IMR-90 (cell line): ENCODE measurements around the gene MGAT1. TPM values are rescaled to one million over a fixed set of nuclear protein-coding genes. Genes with fewer than 3 reads are reported as not detected.

ENCODE experiments used
- ATAC-seq: fragments of 200-7000 bp; cut with Tn5 transposase; 2 replicates; pipeline ENCODE4 v1.9.1; 2020; ENCODE audit warnings: low read depth, mild to moderate bottlenecking, moderate library complexity
- BruUV-seq: library from RNA; stranded (reverse); fragments of 400-500 nt; replicated peaks from 2 replicates; lab custom pipeline; 2021; lab: Mats Ljungman, UMichigan
- CTCF ChIA-PET: fragments of 300-600 bp; formaldehyde crosslinking; extraction: SDS; loops from one replicate; lab custom pipeline; 2021; ENCODE audit warnings: antibody characterized with exemption; lab: Yijun Ruan, JAX
- POLR2A ChIA-PET: fragments of 300-600 bp; sonication (Branson Sonifier 250); formaldehyde crosslinking; loops from one replicate; lab custom pipeline; 2022; ENCODE audit warnings: antibody characterized with exemption; ENCODE audit not compliant: unreplicated experiment; lab: Charles Lee
- DNase-seq: peaks from one replicate; pipeline ENCODE4 v3.0.0; 2013
- H2AFZ ChIP-seq: replicated peaks from 2 replicates; pipeline ENCODE3; 2013; ENCODE audit warnings: low read length, mild to moderate bottlenecking; ENCODE audit not compliant: poor library complexity
- H2AK5ac ChIP-seq: 2 replicates; pipeline ENCODE4 v1.6.1; 2013; ENCODE audit warnings: low read depth, low read length, inconsistent platforms
- H2AK9ac ChIP-seq: replicated peaks from 2 replicates; pipeline ENCODE3; 2013; ENCODE audit warnings: mild to moderate bottlenecking, low read depth, low read length, moderate library complexity; ENCODE audit not compliant: poor library complexity
- H2BK120ac ChIP-seq: 2 replicates; pipeline ENCODE4 v1.6.1; 2013; ENCODE audit warnings: low read depth, low read length, inconsistent platforms
- H2BK15ac ChIP-seq: 3 replicates; pipeline ENCODE4 v1.6.1; 2013; ENCODE audit warnings: low read depth, low read length, inconsistent platforms
- H2BK20ac ChIP-seq: 2 replicates; pipeline ENCODE4 v1.6.1; 2013; ENCODE audit warnings: low read depth, mild to moderate bottlenecking, inconsistent platforms, low read length, moderate library complexity
- H2BK5ac ChIP-seq: 2 replicates; pipeline ENCODE4 v1.6.1; 2013; ENCODE audit warnings: mild to moderate bottlenecking, low read depth, low read length, inconsistent platforms; ENCODE audit not compliant: poor library complexity, severe bottlenecking
- H3K14ac ChIP-seq: replicated peaks from 2 replicates; pipeline ENCODE4 v1.6.1; 2013; ENCODE audit warnings: low read depth, low read length, inconsistent platforms
- H3K18ac ChIP-seq: 2 replicates; pipeline ENCODE4 v1.6.1; 2013; ENCODE audit warnings: low read depth, low read length, control low read depth
- H3K23ac ChIP-seq: 2 replicates; pipeline ENCODE4 v1.6.1; 2013; ENCODE audit warnings: low read depth, low read length, inconsistent platforms
- H3K27ac ChIP-seq: 2 replicates; pipeline ENCODE4 v1.5.1; 2013; ENCODE audit warnings: mild to moderate bottlenecking, control low read depth, low read length; ENCODE audit not compliant: insufficient read depth
- H3K27me3 ChIP-seq: 2 replicates; pipeline ENCODE4 v1.6.1; 2013; ENCODE audit warnings: low read length; ENCODE audit not compliant: control insufficient read depth, insufficient read depth
- H3K36me3 ChIP-seq: 2 replicates; pipeline ENCODE4 v1.6.1; 2013; ENCODE audit warnings: low read length, mixed read lengths; ENCODE audit not compliant: control insufficient read depth, insufficient read depth
- H3K4ac ChIP-seq: 2 replicates; pipeline ENCODE4 v1.6.1; 2013; ENCODE audit warnings: low read depth, low read length, inconsistent platforms
- H3K4me1 ChIP-seq: 2 replicates; pipeline ENCODE4 v1.6.1; 2013; ENCODE audit warnings: low read length, mixed read lengths; ENCODE audit not compliant: control insufficient read depth, insufficient read depth
- H3K4me2 ChIP-seq: 2 replicates; pipeline ENCODE4 v1.6.1; 2013; ENCODE audit warnings: low read depth, mild to moderate bottlenecking, control low read depth, low read length, moderate library complexity
- H3K4me3 ChIP-seq: 2 replicates; pipeline ENCODE4 v1.5.1; 2013; ENCODE audit warnings: low read depth, mild to moderate bottlenecking, control low read depth, low read length, moderate library complexity; ENCODE audit not compliant: insufficient read depth
- H3K56ac ChIP-seq: 2 replicates; pipeline ENCODE4 v1.6.1; 2013; ENCODE audit warnings: low read length, inconsistent platforms; ENCODE audit not compliant: insufficient read depth; ENCODE audit errors: extremely low read depth
- H3K79me1 ChIP-seq, 2 experiments: 2 replicates each; pipeline ENCODE4 v1.6.1; 2013; ENCODE audit warnings: low read length in 2 of 2, inconsistent platforms in 1 of 2, low read depth in 1 of 2
- H3K9ac ChIP-seq: 2 replicates; pipeline ENCODE4 v1.6.1; 2013; ENCODE audit warnings: low read depth, low read length, control low read depth
- H3K9me1 ChIP-seq: 2 replicates; pipeline ENCODE4 v1.6.1; 2013; ENCODE audit warnings: low read length, inconsistent platforms; ENCODE audit not compliant: insufficient read depth
- H3K9me3 ChIP-seq: 2 replicates; pipeline ENCODE4 v1.6.1; 2013; ENCODE audit warnings: low read length; ENCODE audit not compliant: control insufficient read depth, insufficient read depth
- H4K20me1 ChIP-seq: 2 replicates; pipeline ENCODE4 v1.6.1; 2013; ENCODE audit warnings: low read length, inconsistent platforms; ENCODE audit not compliant: insufficient read depth
- H4K5ac ChIP-seq: 2 replicates; pipeline ENCODE4 v1.6.1; 2013; ENCODE audit warnings: mild to moderate bottlenecking, low read depth, low read length, control low read depth
- H4K8ac ChIP-seq, 2 experiments: 2 replicates each; pipeline ENCODE4 v1.6.1; 2013; ENCODE audit warnings: low read depth in 2 of 2, low read length in 2 of 2, control low read depth in 1 of 2, inconsistent platforms in 1 of 2
- H4K91ac ChIP-seq: 2 replicates; pipeline ENCODE4 v1.6.1; 2013; ENCODE audit warnings: low read depth, low read length, inconsistent platforms; ENCODE audit not compliant: insufficient read depth
- BHLHE40 ChIP-seq: fragments of 150-350 bp; IDR thresholded peaks from 2 replicates; pipeline ENCODE4 v1.6.1; 2016; ENCODE audit warnings: mild to moderate bottlenecking, low read depth, low read length
- CEBPB ChIP-seq: IDR thresholded peaks from 2 replicates; pipeline ENCODE4 v1.6.1; 2012; ENCODE audit warnings: low read depth, low read length, improper control_type of control experiment
- CHD1 ChIP-seq: IDR thresholded peaks from 2 replicates; pipeline ENCODE4 v1.6.1; 2012; ENCODE audit warnings: low read depth, low read length, improper control_type of control experiment
- MAFK ChIP-seq: IDR thresholded peaks from 2 replicates; pipeline ENCODE4 v1.6.1; 2012; ENCODE audit warnings: low read depth, low read length, improper control_type of control experiment
- MXI1 ChIP-seq: IDR thresholded peaks from 2 replicates; pipeline ENCODE4 v1.6.1; 2012; ENCODE audit warnings: low read depth, mild to moderate bottlenecking, low read length, moderate library complexity, borderline replicate concordance
- RAD21 ChIP-seq: IDR thresholded peaks from 2 replicates; pipeline ENCODE4 v1.6.1; 2012; ENCODE audit warnings: low read length, improper control_type of control experiment
- SMC3 ChIP-seq: fragments of 150-350 bp; IDR thresholded peaks from 2 replicates; pipeline ENCODE4 v1.6.1; 2016; ENCODE audit warnings: low read depth, mild to moderate bottlenecking, antibody characterized with exemption, low read length, moderate library complexity
- WGBS, 2 experiments: methylation state at CpG; one replicate each; pipeline versions ENCODE4 v1.1.5 to v1.1.7; 2013; ENCODE audit warnings: missing lambda C conversion rate in 2 of 2; ENCODE audit not compliant: insufficient read length in 1 of 2; ENCODE audit errors: extremely low coverage in 2 of 2; 5-methylcytosine and 5-hydroxymethylcytosine counted together
- dilution Hi-C: fragments of 300-500 bp; cut with HindIII; formaldehyde crosslinking; loops from one replicate; pipeline ENCODE4 v1.14.3; 2018; ENCODE audit warnings: low sequenced_read_pairs; ENCODE audit not compliant: unreplicated experiment
- in situ Hi-C: fragments of 300-500 bp; cut with MboI; formaldehyde crosslinking; loops from 3 replicates; pipeline ENCODE4 v1.14.3; 2019; ENCODE audit warnings: low sequenced_read_pairs, inconsistent platforms, mixed read lengths
- intact Hi-C: fragments of 100-400 bp; cut with micrococcal nuclease; formaldehyde crosslinking; loops from 2 replicates; pipeline ENCODE4 v1.10.0; 2022
- polyA plus RNA-seq, 3 experiments: library from polyadenylated mRNA; depleted of rRNA; stranded (reverse); fragments of >200 nt; gene quantifications; 2 replicates each; pipeline ENCODE4 v1.2.3, GENCODE V29; 2012; ENCODE audit warnings: low replicate concordance in 1 of 3
- total RNA-seq: library from RNA; depleted of rRNA; stranded (reverse); fragments of >200 nt; gene quantifications from 2 replicates; pipeline ENCODE4 v1.2.3, GENCODE V29; 2012

MGAT1 gene
- total and polyA plus RNA-seq, 2 of the 4 experiments (the other 2 are of a cell fraction): 56.3 to 141 TPM

DNA sequence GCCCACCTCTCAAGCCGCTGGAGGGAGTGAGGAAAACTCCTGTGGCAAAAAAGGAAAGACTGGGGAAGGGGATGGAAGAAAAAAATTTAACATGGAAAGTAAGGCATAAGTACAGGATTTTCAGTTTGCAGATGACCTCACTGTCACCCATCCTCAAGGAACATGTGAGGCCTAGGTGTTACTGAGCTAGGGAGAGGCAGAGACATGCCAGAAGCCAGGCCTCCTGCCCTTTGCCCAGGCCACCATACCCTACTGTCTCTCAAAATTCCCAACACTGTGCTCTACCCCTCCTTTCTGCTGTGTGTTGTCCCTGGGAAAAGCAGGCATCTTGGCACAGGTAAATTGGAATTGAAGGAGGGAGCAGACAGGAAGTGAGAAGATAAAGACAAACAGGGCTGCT, 4.4 kb upstream of the MGAT1 start (continued):
- TF ChIP-seq CHD1: no peak
- TF ChIP-seq BHLHE40: no peak
- no peak for TF ChIP-seq SMC3
- no peak for TF ChIP-seq MXI1

GRCh38 chr5:180806351-180807011, 3.9 kb upstream of the MGAT1 start:
- peaks cover 6% of the 10 kb centered on the region for H4K20me1 ChIP-seq
- H3K9ac ChIP-seq: no peak overlapping the region
- peaks cover 39 to 61% of the 10 kb centered on the region in 2 experiments for H3K79me1 ChIP-seq
- H3K27ac ChIP-seq: no peak overlapping the region
- H3K4ac ChIP-seq: no peak overlapping the region
- H3K4me1 ChIP-seq: peaks cover 16% of the 10 kb centered on the region
- no peaks in the 10 kb centered on the region for H3K27me3 ChIP-seq
- no peak overlapping the region for H4K5ac ChIP-seq
- no peak overlapping the region for H2BK15ac ChIP-seq
- intact Hi-C loops (no loop called here), dilution Hi-C loops (no loop called here), in situ Hi-C loops (loop anchor here (10.0 kb wide), 2 partner anchors 378 to 448 kb away; no protein-coding TSS in a partner anchor)
- no peak overlapping the region for H2BK20ac ChIP-seq
- POLR2A ChIA-PET: interaction anchor here (0.5 kb wide), 1 partner anchor 24 kb away, joined by 3 read pairs; no protein-coding TSS in a partner anchor
- CTCF ChIA-PET: interaction anchor here (1.0 kb wide), 1 partner anchor 22 kb away, joined by 3 read pairs; no protein-coding TSS in a partner anchor
- peak overlapping the region; percentile 5; the same call in 1 of the 2 replicates for H3K4me2 ChIP-seq
- no peak overlapping the region for H3K18ac ChIP-seq
- H3K9me3 ChIP-seq: no peaks in the 10 kb centered on the region
- no peak for DNase-seq
- no peak overlapping the region for H2BK5ac ChIP-seq
- WGBS, 2 experiments: 71% methylated on average over 4 of the region's 9 CpGs; no CpG with 5 or more reads in 1 of the 2 experiments
- H4K91ac ChIP-seq: no peak overlapping the region
- no peak overlapping the region for H4K8ac ChIP-seq
- H2AFZ ChIP-seq: no peak overlapping the region
- no peak overlapping the region; the same call in 1 of the 2 replicates for H3K23ac ChIP-seq
- no peak overlapping the region for H3K4me3 ChIP-seq
- no peak overlapping the region for H2BK120ac ChIP-seq
- H3K14ac ChIP-seq: no peak overlapping the region
- H3K36me3 ChIP-seq: peaks cover 10% of the 10 kb centered on the region
- no peak overlapping the region; the same call in 1 of the 2 replicates for H2AK5ac ChIP-seq
- H2AK9ac ChIP-seq: no peak overlapping the region
- BruUV-seq: no TSS peak
- peaks cover 16% of the 10 kb centered on the region for H3K9me1 ChIP-seq
- TF ChIP-seq CEBPB (no peak), MAFK (no peak), RAD21 (no peak), BHLHE40 (no peak)
- ATAC-seq: no peak
- no peak overlapping the region for H3K56ac ChIP-seq
